ENCODE measurements around the gene PIF1. TPM values are rescaled to one million over a fixed set of nuclear protein-coding genes. Genes with fewer than 3 reads are reported as not detected.

PIF1 gene
- total RNA-seq, 1 donor from 2014 or later: 3.7 TPM

DNA sequence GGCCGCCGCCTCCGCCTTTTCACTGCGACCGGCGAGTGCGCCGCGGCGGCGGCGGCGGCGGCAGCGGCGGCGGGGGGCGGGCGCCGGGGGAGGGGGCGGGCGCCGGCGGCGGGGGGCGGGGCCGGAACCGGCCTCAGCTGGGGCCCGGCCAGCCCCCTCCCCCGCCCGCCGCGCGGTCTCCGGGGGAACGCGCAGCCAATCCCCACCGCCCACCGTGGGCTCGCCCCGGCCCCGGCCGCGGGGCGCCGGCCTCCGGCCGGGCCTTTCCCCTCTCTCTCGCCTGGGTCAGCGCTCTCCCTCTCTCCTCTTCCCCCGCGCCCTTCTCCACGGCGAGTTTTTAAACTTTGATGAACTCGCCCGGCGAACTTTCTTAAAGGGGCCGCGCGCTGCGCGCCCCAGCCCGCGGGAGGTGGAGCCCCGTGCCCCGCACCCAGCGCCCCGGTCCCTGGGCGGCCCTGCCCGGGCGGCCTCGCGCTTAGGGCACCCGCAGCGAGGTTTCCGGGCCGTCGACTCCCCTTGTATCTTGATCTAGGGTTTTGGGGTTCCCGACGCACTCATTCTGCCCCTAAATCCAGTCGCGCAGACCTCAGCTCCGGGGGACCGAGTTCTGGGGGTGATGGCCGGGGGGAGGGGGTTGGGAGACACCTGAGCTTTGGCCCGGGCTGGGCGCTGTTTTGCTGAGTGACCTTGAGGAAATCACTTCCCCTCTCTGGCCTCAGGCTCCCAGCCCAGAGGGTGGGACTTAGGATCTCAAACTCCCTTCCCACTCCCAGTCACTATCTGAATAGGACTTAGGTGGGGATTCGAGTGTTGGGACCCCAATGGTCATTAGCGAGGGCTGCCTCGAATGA lies 49.7 kb downstream of the PIF1 start, which contains the start of gene RBPMS2:
Gene RBPMS2 (minus strand): TSS at position 39 of the 851 bp plus-strand sequence. CDS start 270 bp downstream, outside the sequence.
- DNase-seq: peak; percentile 45

DNA sequence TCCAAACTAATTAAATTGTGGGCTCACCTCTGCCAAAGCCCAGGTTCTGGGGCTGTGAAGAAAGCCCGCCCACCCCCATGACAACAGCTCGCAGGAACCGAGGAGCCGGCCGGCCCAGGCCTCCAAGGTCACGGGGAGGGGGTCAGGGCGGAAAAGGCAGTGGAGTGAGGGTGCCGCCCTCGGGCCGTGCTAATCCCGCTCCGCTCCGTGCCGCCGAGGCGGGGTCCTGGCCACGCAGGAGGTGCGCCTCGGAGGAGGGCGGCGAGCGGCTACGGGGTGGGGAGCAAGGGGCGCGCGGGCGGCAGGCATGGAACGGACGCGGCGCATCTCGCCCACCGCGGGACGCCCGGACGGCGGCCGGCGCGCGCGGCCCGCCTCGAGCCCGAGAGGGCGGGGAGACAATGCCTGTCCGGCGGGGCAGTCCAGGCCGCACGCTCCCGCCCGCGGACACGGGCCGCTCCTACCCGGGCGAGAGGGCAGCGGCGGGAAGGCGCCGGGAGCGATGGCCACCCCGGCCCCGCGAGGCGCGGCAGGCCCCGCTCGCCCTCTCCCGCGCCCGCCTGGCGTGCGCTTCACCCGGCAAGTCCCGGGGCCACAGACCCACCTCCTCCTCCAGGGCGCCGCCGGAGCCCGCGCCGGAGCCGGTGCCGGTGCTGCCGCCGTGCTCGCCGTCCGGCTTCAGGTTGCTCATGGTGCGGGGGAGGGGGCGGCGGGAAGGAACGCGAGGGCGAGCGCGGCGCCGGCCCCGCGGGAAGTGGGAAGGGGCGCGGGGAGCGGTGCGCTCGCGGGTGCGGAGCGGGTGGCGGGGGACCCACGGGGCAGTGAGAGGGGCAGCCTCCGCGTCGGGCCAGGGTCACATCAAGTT lies 50.6 kb downstream of the PIF1 start:
- no peak for DNase-seq

DNA sequence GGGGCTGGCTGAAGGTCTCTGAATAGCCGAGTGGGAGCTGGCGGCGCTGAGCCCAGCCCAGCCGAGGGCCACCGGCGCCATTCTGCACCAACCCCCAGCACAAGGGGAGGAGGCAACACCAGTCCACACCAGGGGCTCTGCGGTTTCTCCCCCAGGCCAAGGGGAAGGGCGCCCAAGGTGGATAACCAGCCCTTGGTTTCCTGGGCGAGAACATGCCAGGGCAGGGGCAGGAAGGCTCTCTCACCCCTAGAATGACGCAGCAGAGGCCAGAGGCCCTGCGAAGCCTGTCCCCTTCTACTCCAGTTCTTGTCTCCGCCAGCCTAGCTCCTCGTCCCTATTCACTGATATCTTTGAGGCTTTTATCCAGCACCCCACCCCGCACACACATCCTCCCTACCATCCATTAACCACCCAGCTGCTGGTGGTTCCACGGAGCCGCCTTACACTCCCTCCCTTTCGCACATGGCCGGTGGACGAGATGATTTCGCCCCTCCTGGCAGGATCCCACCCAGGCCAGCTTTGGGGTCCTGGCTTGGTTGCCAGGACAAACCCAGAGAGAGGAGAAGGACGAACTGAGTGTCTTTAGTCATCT lies 51.3 kb downstream of the PIF1 start:
- DNase-seq: no peak

DNA sequence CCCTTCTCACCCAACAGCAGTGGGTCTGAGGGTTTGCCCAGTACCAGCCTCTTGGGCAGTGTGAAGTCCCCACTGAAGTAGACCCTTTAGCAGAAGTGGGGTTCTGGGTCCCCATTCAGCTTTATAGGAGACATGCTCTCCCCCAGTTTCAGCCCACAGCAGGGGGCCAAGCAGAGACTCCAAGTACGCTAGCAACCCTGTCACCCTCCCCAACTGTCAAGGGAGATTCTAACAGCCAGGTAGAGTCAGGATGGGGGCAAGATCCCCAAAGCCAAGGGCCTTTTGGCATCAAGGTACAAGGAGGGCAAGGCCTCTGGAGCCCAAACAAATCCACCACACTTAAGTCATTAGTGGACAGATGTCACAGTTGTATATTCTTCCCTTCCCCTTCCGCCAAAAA lies 51.8 kb downstream of the PIF1 start:
- no peak for DNase-seq

DNA sequence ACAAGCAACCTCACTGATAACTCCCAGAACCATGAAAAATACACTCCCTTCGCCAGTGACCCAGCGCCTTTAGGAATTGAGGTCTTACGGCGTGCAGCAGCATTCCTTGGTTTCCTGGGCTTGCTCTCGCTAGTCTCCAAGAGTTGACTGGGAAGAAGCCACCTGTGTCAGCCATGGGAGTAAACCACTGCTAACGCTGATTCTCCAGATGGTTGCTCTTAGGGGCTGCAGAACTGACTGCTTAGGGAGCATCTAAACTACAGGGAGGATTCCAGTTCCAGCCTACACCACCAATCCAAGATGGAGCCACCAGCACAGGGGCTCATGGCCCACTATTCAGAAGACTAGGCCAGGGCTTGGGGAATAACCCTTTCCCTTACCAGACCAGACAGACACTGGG lies 52.5 kb downstream of the PIF1 start:
- no peak for DNase-seq

DNA sequence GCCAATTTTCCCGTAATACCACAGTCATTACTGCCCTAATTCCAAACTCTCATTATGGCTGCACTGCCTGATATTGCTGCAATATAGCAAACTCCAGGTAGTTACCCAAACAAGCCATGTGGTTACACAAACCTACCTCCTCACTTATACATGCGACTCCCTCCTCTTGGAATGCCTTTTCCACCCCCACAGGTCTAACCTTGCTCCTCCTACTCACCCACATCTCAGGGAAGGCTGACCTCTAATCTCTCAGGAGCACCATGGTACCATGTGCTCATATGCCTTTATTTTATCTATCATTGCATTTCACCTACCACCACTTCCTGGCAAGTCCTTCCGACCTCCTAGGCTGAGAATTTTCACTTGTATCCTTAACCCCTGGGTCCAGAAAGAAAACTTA lies 53.0 kb downstream of the PIF1 start:
- no peak for DNase-seq

DNA sequence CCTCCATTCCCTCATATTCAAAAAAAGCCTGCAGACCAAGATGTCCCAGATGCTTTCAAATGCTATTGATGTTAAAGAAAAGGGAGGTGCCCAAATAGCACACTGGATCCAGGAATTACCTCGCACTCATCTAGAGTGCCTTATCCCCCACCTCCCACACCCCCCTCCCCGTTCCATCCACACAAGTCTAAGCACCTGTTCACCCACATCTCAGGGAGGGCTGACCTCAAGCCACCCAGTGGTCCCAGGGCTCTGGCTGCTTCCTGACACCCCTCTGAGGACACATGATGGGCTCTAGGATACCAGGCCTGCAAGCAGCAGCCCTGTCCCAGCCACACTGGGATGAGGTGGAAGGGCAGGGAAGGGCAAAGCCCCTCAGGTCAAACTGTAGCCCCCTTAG lies 54.8 kb downstream of the PIF1 start:
- DNase-seq: no peak

DNA sequence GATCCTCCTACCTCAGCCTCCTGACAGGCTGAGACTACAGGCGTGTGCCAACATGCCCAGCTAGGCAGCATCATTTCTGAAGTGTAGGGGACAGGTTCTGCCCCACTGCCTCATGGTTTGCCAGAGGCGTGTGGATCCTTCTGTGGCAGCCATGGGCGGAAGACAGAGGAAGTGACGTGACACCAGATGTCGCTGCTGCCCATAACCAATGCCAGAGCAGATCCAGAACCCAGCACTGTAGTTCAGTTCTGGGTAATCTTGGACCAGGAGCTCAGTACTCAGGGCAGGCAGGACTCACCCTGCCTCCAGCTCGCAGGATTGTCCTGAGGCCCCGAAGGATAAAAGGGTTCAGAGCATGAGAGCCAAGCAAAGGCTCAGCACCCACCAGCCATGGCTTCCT lies 58.2 kb downstream of the PIF1 start:
- no peak for DNase-seq

DNA sequence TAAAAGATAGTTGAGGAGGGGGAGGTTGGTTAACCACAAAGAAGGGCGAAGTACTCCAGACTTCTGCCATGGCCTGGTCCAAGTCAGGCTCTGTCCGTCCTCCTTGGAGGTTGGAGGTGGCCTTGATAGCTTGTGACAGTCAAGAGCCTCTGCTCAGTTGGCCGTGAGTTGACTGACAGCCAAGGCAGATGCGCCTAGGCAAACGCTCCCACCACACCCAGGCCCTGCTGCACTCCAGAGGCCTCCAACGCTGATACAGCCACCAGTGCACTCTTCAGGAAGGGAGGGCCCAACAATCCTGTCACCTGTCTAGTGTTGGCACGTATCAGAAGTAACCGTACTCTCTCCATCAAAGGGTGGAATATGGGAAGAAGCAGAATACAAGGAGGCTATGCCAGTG lies 59.4 kb downstream of the PIF1 start:
- no peak for DNase-seq

Other genes starting within 250 kb of the PIF1 start
- 0.41 TPM for gene RBPMS2, start 50.1 kb downstream of the PIF1 start, total RNA-seq
- 33.5 TPM for gene PLEKHO2, start 16.3 kb upstream of the PIF1 start, total RNA-seq
- gene ANKDD1A, start 86.3 kb upstream of the PIF1 start, total RNA-seq: 14.4 TPM
- gene SPG21, start 164.3 kb upstream of the PIF1 start, total RNA-seq: 74.6 TPM
- gene MTFMT, start 204.0 kb upstream of the PIF1 start, total RNA-seq: 20.8 TPM
- 1.4 TPM for gene SLC51B, start 219.7 kb upstream of the PIF1 start, total RNA-seq
- 32.8 TPM for gene RASL12, start 242.3 kb upstream of the PIF1 start, total RNA-seq

Measured in tongue (tissue), 2 donors.